ENCODE data around the gene PNPLA3.

Gene PNPLA3

DNA sequence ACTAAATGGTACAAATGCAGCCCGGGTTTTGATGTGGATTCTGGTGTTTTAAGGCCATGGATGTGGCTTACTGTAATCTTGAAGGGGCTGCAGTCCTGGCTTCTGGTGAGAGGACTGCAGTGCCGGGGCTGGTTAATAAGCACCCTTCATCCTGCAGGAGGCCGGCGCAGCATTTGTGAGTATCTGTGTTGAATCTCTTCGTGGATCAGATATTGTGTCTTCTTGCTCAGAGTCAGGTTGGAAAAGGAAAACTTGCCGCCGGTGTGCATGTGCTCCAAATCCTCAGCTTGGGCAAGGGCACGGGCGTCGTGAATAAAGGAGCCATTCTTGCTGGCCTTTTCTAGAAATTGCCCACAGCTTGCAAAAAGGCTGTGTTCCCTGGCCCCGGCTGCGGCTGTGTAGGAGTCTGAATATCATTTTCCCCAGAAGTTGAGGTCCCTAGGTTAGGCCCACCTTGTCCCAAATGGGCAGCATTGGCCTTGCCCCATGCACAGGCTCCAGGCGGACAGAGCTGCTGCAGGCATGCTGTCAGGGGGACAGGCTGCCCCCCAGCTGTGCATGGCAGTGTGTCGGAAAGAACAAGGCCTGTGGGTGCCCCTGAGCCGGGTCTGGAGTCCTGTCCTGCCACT is 71.6 kb downstream of the PNPLA3 start:
- no peak for DNase-seq

DNA sequence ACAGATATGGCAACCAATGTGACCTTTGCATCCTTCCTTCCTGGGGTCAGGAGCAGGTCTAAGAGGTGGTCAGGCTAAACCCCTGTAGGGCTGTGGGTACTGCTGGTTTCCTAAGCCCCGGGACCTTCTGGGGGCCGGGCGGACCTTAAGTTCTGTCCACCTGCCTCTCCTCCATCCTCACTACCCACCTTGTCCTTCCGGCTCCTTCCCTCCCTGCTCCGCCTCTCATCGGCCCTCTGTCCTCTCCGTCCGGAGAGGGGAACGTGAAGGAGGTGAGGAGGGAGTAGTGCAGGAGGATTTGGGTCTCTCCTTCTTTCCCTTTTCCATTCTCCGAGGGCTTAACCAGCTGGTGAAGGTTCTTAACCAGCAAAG is 72.2 kb downstream of the PNPLA3 start:
- no peak for DNase-seq

DNA sequence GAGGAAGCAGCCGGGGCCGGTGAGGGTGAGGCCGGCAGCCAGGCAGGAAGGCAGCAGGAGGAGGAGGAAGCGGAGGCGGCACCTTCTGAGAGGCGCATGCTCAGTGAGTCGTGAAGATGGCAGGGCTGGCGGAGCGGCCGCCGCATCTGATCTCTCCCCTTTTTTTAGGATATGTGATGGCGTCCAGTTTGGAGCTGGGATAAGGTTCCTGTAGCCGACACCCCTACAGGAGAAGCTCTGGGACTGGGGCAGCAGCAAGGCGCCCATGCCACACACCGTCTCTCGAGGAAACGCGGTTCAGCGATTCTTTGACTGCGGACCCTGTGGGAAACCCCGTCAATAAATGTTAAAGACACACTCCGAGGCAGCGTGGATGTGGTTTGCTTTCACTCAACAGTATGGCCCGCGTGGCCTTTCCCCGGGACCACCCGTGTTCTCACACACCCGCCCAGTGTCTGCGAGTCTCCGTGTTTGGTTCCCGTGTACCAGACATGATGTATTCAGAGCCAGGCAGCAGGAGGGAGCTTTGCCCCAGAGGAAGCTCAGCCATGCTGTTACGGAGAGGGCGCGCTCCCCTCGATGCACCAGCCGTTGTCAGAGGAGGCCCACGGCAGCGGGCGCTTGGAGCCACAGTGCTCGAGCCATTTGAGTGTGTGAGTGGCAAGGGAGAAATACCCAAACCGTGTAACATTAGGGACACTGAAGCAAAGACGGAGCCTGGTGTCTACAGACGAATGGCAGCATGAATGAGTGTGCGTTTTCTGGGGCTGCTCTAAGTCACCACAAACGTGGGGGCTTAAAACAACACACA is 72.8 kb downstream of the PNPLA3 start:
- DNase-seq: peak; percentile 79

DNA sequence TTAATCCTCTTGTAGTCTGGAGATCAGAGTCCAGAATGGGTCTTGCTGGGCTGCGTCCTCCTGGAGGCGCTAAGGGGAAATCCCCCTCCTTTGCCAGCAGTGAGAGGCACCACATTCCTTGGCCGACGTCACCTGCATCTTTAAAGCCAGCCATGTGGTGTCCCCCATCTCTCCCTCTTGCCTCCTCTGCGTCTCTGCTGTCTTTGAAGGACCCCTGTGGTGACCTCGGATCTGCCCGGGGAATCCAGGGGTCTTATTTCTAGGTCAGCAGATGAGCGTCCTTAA is 73.3 kb downstream of the PNPLA3 start:
- no peak for DNase-seq

Measured in stimulated activated CD8-positive, alpha-beta memory T cell treated with anti-CD3 and anti-CD28 coated beads, Interleukin-4, amount 100 ng/mL, for 48 hours (primary cell).